GM11168 (cell line): Measurements from ENCODE around the gene NKX2-4.

Source experiments
- in situ Hi-C: fragments of 300-500 bp; cut with MboI; formaldehyde crosslinking; loops from one replicate; pipeline ENCODE4 v1.12.0; 2022; ENCODE audit warnings: low sequenced_read_pairs; ENCODE audit not compliant: unreplicated experiment

The NKX2-4 gene

DNA sequence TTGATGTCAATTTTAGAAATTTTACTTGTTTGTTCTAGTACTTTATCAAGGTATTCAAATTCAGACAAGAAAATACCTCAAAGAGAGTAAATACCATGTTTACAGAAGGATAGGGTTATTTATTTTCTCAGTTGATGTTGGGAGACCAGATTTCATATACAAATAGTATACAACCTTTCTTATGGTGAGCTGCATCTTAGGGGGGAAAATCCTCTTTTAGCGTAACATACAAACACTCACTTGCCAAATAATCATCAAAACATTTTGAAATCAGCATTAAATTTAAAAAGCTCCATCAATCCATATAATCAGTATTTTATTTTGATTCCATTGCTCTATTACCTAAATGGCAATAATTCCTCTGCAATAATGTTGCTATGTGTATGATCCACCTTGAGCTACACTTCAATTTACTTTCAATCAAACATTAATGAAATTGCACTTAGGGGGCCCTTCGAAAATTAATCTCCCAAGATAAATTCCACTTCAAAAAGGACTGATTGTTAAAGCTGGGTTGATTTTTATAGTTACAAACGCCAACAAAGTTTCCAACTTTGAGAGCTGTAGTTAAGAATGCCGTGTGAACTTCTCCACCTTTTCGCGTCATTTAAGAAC, 2.2 kb downstream of the NKX2-4 start:
- in situ Hi-C loops, result no loop called here

DNA sequence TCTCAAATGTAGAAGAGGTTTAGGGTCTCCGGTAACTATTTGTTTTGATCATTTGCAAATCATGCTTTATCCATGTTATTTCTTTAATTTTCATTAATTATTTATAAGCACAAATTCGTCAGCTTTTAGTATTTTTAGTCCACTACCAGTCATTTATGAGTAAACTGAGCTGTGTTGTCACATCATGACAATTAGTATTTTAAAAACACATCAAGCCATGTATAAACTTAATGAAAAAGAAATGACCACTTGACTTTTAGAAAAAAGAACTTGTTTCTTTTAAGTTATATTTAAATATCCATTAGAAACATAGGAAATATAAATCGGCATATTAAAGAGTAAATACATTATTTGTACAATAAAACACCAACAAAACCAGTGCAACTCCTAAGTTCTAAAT, 2.8 kb downstream of the NKX2-4 start:
- in situ Hi-C loops, result no loop called here

GRCh38 chr20:21393816-21394519, 3.4 kb downstream of the NKX2-4 start:
- in situ Hi-C loops, result no loop called here

GRCh38 chr20:21393166-21393565, 4.2 kb downstream of the NKX2-4 start:
- in situ Hi-C loops, result no loop called here

GRCh38 chr20:21391972-21392352, 5.4 kb downstream of the NKX2-4 start:
- in situ Hi-C loops, result no loop called here

DNA sequence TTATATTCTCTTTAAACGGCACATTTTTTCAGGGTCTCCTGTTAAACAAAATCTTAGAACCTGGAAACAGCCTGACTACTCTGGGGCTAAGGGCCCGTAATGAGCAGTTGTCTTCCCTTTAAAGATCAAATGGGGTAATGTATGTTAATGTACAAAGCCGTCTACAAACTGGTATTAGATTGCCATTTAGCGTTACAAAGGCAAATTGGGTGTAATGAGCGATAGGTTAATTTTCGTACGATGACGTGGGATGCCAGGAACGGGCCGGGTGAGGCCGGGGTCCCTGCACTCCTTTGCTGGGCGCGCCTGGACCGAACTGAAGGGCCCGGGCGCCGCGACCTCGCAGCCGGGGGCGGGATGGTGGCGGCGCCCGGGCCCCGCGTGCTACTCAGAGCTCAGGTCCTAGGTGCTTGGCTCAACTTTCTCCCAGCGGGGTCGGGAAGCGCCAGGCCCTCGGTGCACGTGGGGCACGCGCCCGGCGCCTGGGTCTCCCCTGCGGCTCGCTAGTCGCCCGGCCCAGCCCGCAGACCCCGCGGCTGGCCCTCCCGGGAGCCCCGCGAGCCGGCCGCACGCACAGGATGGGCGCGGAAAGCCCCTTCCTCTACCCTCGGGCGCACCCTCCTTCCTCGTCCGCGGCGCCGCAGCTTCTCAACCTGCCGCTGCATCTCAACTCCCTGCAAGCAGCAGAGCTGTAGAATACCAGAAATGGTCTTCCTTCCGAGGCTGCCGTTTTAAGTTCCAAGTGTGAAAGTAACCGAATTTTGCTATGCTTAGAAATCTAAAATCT, 5.9 kb downstream of the NKX2-4 start:
- in situ Hi-C loops, result no loop called here

GRCh38 chr20:21390768-21391167, 6.6 kb downstream of the NKX2-4 start:
- in situ Hi-C loops, result no loop called here

DNA sequence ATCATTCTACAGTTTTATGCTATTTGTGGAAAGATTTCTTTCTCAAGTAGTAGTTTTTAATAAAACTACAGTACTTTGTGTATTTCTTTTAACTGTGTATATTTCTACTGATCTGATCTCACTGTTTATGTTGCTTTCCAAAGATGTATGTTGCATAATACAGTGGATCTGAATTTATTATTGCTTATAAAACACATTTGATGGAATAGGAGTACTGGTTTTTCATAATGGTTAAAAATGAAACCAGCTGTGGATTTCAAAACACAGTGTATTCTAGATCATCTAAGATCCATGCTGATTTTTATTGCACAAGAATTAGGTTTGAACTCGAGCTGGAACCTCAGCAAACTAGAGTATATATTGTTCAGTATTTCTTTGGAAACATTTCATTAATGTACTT, 8.0 kb downstream of the NKX2-4 start:
- in situ Hi-C loops, result no loop called here

GRCh38 chr20:21388566-21388965, 8.8 kb downstream of the NKX2-4 start:
- in situ Hi-C loops, result no loop called here

GRCh38 chr20:21387528-21387927, 9.8 kb downstream of the NKX2-4 start:
- in situ Hi-C loops, result no loop called here

- in situ Hi-C loops, result no loop called here
Observed at GRCh38 chr20:21386111-21386510, 11.2 kb downstream of the NKX2-4 start.

GRCh38 chr20:21384308-21384892, 12.9 kb downstream of the NKX2-4 start:
- in situ Hi-C loops, result no loop called here

DNA sequence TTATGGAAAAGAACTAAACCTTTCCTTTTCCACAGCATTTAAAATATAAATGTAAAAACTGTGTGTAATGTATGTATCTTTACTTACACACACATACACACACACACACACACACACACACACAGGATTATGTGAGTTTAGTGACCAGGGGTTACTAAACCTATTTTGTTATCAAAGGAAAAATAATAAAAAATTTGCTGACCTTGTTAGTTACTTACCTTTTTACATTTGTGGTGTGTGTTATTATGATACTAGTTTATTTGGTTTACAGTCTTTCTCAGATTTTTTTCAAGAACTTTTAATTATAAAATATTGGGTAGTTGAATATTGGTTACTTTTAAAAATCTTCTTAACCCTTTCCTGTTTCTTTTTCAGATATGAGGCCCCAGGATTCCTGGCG, 15.7 kb downstream of the NKX2-4 start:
- in situ Hi-C loops, result no loop called here

DNA sequence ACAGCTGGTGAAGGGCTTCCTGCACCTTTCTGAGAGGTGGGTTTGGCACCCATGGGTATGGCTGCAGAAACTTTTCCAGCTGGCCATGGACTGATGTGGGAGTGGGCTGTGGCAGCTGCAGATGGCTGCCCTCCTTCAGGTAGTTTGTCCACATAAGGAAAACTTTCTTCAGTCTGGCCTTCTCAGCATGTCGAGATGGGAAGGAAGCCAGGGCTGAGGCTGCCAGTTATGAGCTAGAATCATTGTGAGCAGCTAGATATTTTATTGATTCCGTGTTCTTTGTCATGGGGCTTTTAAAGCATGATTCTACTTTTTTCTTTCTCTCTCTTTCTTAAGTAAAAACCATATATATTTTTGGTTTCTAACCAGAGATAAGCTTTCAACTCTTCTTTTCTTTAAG, 16.6 kb downstream of the NKX2-4 start:
- in situ Hi-C loops, result no loop called here

- in situ Hi-C loops, result no loop called here
Observed at GRCh38 chr20:21378259-21378658, 19.1 kb downstream of the NKX2-4 start.

DNA sequence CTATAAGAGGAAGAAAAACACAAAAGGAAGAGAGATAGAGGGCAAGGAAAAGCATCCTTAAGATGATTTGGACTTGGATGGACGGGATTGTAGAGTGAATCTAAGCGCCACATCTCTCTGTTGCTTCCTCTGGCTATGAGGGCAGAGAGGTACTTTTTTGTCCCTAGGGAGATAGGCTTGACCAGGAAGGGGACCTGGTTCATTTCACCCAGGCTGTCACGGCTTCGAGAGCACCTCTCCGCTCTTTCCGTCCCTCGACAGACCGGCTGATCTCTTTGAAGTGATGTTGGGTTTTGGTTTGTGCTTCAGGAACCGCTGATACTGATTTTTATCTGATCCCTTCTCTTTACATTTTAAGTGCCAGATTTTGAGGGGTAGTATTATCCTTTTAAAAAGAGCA, 19.6 kb downstream of the NKX2-4 start:
- in situ Hi-C loops, result no loop called here

DNA sequence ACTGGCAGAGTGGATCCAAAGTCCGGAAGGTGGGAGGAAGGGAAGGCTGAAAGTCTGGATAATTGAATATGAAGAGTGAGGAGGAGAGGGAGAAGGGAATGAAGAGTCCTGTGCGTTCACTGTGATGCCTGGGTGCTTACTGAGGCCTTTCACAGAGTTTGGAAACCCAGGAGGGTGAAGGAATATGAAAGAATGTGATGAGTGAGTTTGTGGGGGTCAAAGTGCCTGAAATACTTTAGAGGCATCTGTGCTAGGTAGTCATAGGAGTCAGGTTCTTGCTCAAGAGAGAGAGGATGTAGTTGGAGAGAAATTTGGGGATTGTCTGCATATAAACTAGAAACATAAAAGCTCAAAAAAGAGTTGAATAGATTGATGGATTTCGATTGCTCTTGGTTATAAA, 20.7 kb downstream of the NKX2-4 start:
- in situ Hi-C loops, result no loop called here

- in situ Hi-C loops, result no loop called here
Observed at GRCh38 chr20:21373436-21373835, 23.9 kb downstream of the NKX2-4 start.

DNA sequence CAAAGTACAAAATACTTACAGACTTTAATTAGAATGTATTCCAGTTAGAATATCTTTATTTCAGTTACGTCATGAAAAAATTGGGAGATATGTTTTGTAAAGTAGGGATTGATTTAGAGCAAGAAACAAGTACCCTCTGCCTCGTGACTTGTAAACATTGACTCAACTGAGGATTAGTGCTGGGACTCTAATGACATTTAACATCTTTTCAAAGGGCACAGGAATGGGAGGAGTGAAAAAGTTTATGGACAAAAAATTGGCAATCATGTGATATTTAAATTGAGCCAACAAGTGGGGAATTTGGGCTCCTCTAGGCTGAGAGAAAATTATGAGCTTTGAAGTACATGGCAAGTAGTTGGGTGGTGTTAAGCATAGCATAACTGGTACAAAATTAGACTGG, 25.3 kb downstream of the NKX2-4 start:
- in situ Hi-C loops, result no loop called here

GRCh38 chr20:21371193-21371592, 26.1 kb downstream of the NKX2-4 start:
- in situ Hi-C loops, result no loop called here

DNA sequence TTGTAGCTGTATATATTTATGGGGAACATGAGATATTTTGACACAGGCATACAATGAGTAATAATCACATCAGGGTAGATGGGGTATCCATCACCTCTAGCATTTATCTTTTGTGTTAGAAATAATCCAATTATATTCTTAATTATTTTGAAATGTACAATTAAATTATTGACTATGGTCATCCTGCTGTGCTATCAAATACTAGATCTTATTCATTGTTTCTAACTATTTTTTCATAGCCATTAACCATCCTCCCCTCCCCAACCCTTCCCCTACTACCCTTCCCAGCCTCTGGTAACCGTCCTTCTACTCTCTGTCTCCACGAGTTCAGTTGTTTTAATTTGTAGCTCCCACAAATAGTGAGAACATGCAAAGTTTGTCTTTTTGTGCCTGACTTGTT, 28.5 kb downstream of the NKX2-4 start:
- in situ Hi-C loops, result no loop called here
